A549 treated with GW870086 at 1 μM for 4 hours (cell line): ENCODE results near the gene DYDC1. TPM values are rescaled to one million over a fixed set of nuclear protein-coding genes. Genes with fewer than 3 reads are reported as not detected.

Experiments used
- total RNA-seq: library from RNA; stranded (reverse); fragments of 200-300 nt; extraction: Qiagen RNA extraction; gene quantifications from 5 replicates; pipeline ENCODE4 v1.2.3, GENCODE V29; 2022; ENCODE audit warnings: low read depth

Gene DYDC1
- total RNA-seq, result not detected in 5 replicates

DNA sequence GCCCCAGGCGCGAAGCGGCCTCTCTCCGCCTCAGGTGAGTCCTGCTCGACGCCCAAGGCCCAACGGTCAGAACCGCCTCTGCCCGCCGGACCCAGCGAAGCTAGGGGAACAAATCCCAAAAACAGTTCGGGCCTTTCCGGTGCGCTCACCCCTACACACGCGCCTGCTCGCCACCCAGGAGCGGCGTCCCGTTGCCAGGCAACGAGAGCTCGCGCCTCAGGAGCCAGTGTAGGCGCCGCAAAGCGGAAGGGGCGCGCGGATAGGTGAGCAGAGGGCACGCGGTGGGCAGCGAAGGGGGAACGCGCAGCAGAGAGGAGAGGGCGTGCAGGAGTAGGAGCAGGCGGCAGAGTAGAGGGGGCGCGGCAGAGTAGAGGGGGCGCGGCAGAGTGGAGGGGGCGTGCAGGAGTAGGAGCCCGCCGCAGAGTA lies at the start of gene DYDC1, which contains the start of gene DYDC2:
TSS of gene DYDC1 (minus strand) at position 193 of the 426 bp plus-strand sequence. CDS start 4,154 bp downstream, outside the sequence.
TSS of gene DYDC2 (plus strand) at position 219 of the 426 bp plus-strand sequence. CDS start 5,663 bp downstream, outside the sequence.

DNA sequence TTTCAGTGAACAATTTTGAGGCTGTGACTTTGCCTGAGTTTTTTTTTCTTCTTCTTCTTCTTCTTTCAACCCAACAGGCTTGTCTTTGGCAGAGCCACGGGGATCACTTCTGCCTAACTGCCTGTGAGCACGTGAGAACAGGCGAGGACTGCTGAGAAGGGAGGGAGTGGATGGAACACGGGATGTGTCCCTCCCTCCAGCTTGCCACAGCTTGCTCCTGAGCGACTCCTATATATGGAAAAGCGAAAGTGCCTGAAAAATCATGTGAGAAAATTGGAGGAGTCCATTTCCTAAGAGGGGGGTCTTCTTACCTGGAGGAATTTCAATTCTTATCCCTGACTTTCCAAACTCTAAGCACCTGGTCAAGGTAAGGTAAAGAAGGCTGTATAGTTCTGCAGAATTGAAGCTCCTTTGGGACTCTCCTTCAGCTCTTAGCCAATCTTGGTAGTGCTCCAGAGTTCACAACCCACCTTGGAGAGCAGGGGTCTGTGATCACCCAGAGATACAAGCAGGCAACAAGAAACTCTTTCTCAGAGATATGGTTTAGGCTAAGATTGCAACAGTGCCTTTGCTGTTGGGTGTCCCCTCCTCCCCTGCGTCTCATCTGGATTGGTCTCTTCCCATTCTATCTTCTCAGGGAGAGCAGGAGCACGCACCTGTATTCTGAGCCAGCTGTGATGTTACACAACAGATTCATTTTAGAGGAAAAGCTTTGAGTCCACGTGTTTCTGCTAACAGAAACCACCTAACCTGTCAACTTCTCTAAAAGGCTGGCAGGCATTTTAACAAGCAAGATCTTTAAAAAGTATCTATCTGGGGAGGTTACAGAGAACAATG lies 66.9 kb downstream of the DYDC1 start, which contains the start of gene MAT1A:
TSS of gene MAT1A (minus strand) at position 208 of the 837 bp plus-strand sequence. CDS start 235 bp downstream, outside the sequence.

Other genes with a start within 250 kb of the DYDC1 start
- gene PLAC9, start 224.0 kb downstream of the DYDC1 start, total RNA-seq, result 0.38 TPM in 1 of 5 replicates, not detected in the others
- 155 to 223 TPM (median 214 TPM) in 5 replicates for gene ANXA11, start 151.2 kb downstream of the DYDC1 start, total RNA-seq
- gene MAT1A, start 67.1 kb downstream of the DYDC1 start, total RNA-seq, result 0.03 to 0.05 TPM in 2 of 5 replicates, not detected in the others
- 0.13 to 0.17 TPM in 2 of 5 replicates, not detected in the others for gene DYDC2, start within 50 bp of the DYDC1 start, total RNA-seq
- gene PRXL2A, start 51.8 kb upstream of the DYDC1 start, total RNA-seq, result 41.2 to 44.9 TPM (median 43.7 TPM) in 5 replicates
- 121 to 158 TPM (median 152 TPM) in 5 replicates for gene TSPAN14, start 97.6 kb upstream of the DYDC1 start, total RNA-seq
- gene SH2D4B, start 181.1 kb upstream of the DYDC1 start, total RNA-seq, result 0.10 to 0.13 TPM in 2 of 5 replicates, not detected in the others